HepG2 (cell line): ENCODE measurements around the gene TSHZ1. TPM values are rescaled to one million over a fixed set of nuclear protein-coding genes. Genes with fewer than 3 reads are reported as not detected.

ENCODE experiments used
- DNMT1 ChIP-seq: sonication (generic); formaldehyde crosslinking; IDR thresholded peaks from 2 replicates; pipeline ENCODE4 v1.5.1; 2020; ENCODE audit warnings: mild to moderate bottlenecking, missing genetic modification reagents
- ELF3 ChIP-seq: IDR thresholded peaks from 2 replicates; pipeline ENCODE4 v1.6.1; 2016; ENCODE audit warnings: missing genetic modification reagents, missing compliant biosample characterization
- ETV5 ChIP-seq: IDR thresholded peaks from 2 replicates; pipeline ENCODE4 v1.6.1; 2018; ENCODE audit warnings: missing biosample characterization, missing genetic modification reagents, inconsistent platforms, borderline replicate concordance
- FOXK1 ChIP-seq: sonication (generic); formaldehyde crosslinking; IDR thresholded peaks from 2 replicates; pipeline ENCODE4 v1.4.0; 2020; ENCODE audit warnings: low read depth, missing genetic modification reagents, borderline replicate concordance
- HCFC1 ChIP-seq: fragments of 150-350 bp; IDR thresholded peaks from 2 replicates; pipeline ENCODE4 v1.6.1; 2014; ENCODE audit warnings: low read depth, low read length
- HOXA5 ChIP-seq: sonication (generic); formaldehyde crosslinking; IDR thresholded peaks from 2 replicates; pipeline ENCODE4 v1.4.0; 2020; ENCODE audit warnings: missing genetic modification reagents
- ISL2 ChIP-seq: sonication (generic); formaldehyde crosslinking; IDR thresholded peaks from 2 replicates; pipeline ENCODE4 v1.5.0; 2020; ENCODE audit warnings: missing genetic modification reagents
- MAFF ChIP-seq: IDR thresholded peaks from 2 replicates; pipeline ENCODE4 v1.6.1; 2011; ENCODE audit warnings: low read depth, low read length, improper control_type of control experiment
- MED13 ChIP-seq: sonication (generic); formaldehyde crosslinking; IDR thresholded peaks from 2 replicates; pipeline ENCODE4 v1.5.0; 2020; ENCODE audit warnings: missing genetic modification reagents
- PITX1 ChIP-seq: sonication (generic); formaldehyde crosslinking; IDR thresholded peaks from 2 replicates; pipeline ENCODE4 v1.5.1; 2020; ENCODE audit warnings: mild to moderate bottlenecking, missing genetic modification reagents
- POLR2AphosphoS5 ChIP-seq: IDR thresholded peaks from 2 replicates; pipeline ENCODE4 v1.6.1; 2012; ENCODE audit warnings: low read depth, low read length
- RAD21 ChIP-seq: fragments of 450-650 bp; formaldehyde crosslinking; IDR thresholded peaks from 2 replicates; pipeline ENCODE4 v1.5.0; 2020; ENCODE audit warnings: mild to moderate bottlenecking
- SALL2 ChIP-seq: sonication (generic); formaldehyde crosslinking; IDR thresholded peaks from 2 replicates; pipeline ENCODE4 v1.8.1; 2023; ENCODE audit warnings: mild to moderate bottlenecking, missing genetic modification reagents, inconsistent platforms
- SPEN ChIP-seq: sonication (generic); formaldehyde crosslinking; IDR thresholded peaks from 2 replicates; pipeline ENCODE4 v1.5.1; 2020; ENCODE audit warnings: low read depth, mild to moderate bottlenecking, missing genetic modification reagents
- TBX3 ChIP-seq: fragments of 450-650 bp; IDR thresholded peaks from 2 replicates; pipeline ENCODE4 v1.6.1; 2017; ENCODE audit warnings: antibody characterized with exemption, mild to moderate bottlenecking, inconsistent platforms, borderline replicate concordance
- XRCC5 ChIP-seq: fragments of 200-400 bp; formaldehyde crosslinking; optimal IDR thresholded peaks from 2 replicates; pipeline ENCODE3; 2017; ENCODE audit warnings: mild to moderate bottlenecking, low read length
- YY1 ChIP-seq: IDR thresholded peaks from 2 replicates; pipeline ENCODE4 v1.6.1; 2011; ENCODE audit warnings: low read length, low read depth, moderate library complexity, mild to moderate bottlenecking; ENCODE audit not compliant: insufficient read depth, insufficient replicate concordance
- ZBTB20 ChIP-seq: sonication (generic); formaldehyde crosslinking; IDR thresholded peaks from 2 replicates; pipeline ENCODE4 v1.8.1; 2023; ENCODE audit warnings: missing genetic modification reagents, low read depth, mild to moderate bottlenecking, borderline replicate concordance
- ZBTB7B ChIP-seq: sonication (generic); formaldehyde crosslinking; IDR thresholded peaks from 2 replicates; pipeline ENCODE4 v1.4.0; 2020; ENCODE audit warnings: missing genetic modification reagents
- ZFP36 ChIP-seq: fragments of 150-350 bp; IDR thresholded peaks from 2 replicates; pipeline ENCODE4 v1.6.1; 2018; ENCODE audit warnings: borderline replicate concordance, low read length, low read depth; ENCODE audit not compliant: partially characterized antibody
- ZNF337 ChIP-seq: sonication (generic); formaldehyde crosslinking; IDR thresholded peaks from 2 replicates; pipeline ENCODE4 v1.5.1; 2020; ENCODE audit warnings: missing genetic modification reagents, low read depth, mild to moderate bottlenecking, borderline replicate concordance
- ZNF549 ChIP-seq: sonication (generic); formaldehyde crosslinking; IDR thresholded peaks from 2 replicates; pipeline ENCODE4 v1.5.0; 2020; ENCODE audit warnings: missing genetic modification reagents
- ZNF562 ChIP-seq: sonication (generic); formaldehyde crosslinking; IDR thresholded peaks from 2 replicates; pipeline ENCODE4 v1.8.0; 2022; ENCODE audit warnings: missing genetic modification reagents, borderline replicate concordance
- ZNF644 ChIP-seq: IDR thresholded peaks from 2 replicates; pipeline ENCODE4 v1.6.1; 2016; ENCODE audit warnings: low read depth
- ZSCAN20 ChIP-seq: sonication (generic); formaldehyde crosslinking; IDR thresholded peaks from 2 replicates; pipeline ENCODE4 v1.4.0; 2020; ENCODE audit warnings: missing genetic modification reagents, mild to moderate bottlenecking, borderline replicate concordance
- polyA plus RNA-seq, 8 experiments: library from polyadenylated mRNA; depleted of rRNA in 3 of 8; stranded (reverse) in 7 of 8; unstranded in 1 of 8; fragments of >200 nt; fragmentation: Illumina TruSeq in 4 of 8; extraction: Trizol in 4 of 8; gene quantifications; 2 replicates each; pipeline versions ENCODE4 v1.2.1 to v1.2.3, GENCODE V29; 2011 to 2016; ENCODE audit warnings: low read depth in 4 of 8, missing spikeins in 1 of 8, mixed read lengths in 1 of 8; ENCODE audit not compliant: insufficient read depth in 1 of 8
- total RNA-seq, 5 experiments: library from RNA; depleted of rRNA; stranded (reverse); fragments of >200 nt; fragmentation: Illumina TruSeq; extraction: Trizol; gene quantifications; 2 replicates each; pipeline ENCODE4 v1.2.3, GENCODE V29; 2016; ENCODE audit warnings: low read depth in 1 of 5
- TF ChIP-seq, protein P1 (sequence below): sonication (generic); formaldehyde crosslinking; IDR thresholded peaks from 2 replicates; pipeline ENCODE4 v1.5.0; 2020; ENCODE audit warnings: missing genetic modification reagents
- TF ChIP-seq, protein P2 (sequence below): sonication (generic); formaldehyde crosslinking; IDR thresholded peaks from 2 replicates; pipeline ENCODE4 v1.5.0; 2020; ENCODE audit warnings: mild to moderate bottlenecking, missing genetic modification reagents
- TF ChIP-seq, protein P3 (sequence below): sonication (generic); formaldehyde crosslinking; IDR thresholded peaks from 2 replicates; pipeline ENCODE4 v1.4.0; 2020; ENCODE audit warnings: missing genetic modification reagents
- TF ChIP-seq, protein P4 (sequence below): sonication (generic); formaldehyde crosslinking; IDR thresholded peaks from 2 replicates; pipeline ENCODE4 v1.5.0; 2020; ENCODE audit warnings: missing genetic modification reagents
- TF ChIP-seq, protein P5 (sequence below): sonication (generic); formaldehyde crosslinking; IDR thresholded peaks from 2 replicates; pipeline ENCODE4 v1.4.0; 2020; ENCODE audit warnings: mild to moderate bottlenecking, missing genetic modification reagents

The TSHZ1 gene
- total and polyA plus RNA-seq, 2 of the 13 experiments (the other 11 are each of a cell fraction or from before 2014, with no cell fraction given): 2.5 to 2.7 TPM

DNA sequence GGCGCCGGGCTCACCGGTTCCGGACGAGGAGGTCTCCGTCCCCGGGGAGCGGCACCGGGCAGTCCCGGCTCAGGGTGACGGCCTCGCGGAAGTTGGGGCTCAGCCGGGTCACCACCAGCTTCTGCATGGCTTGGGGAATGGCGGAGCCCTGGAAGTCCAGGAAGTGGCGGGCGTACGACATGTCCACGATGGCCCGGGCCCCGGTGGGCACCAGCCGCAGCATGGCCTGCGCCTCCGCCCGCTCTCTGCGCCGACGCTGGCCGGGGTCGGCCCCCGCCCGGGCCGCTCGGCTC lies 1.8 kb upstream of the TSHZ1 start (continued):
- no peak for TF ChIP-seq ZNF549 (CRISPR knock-in tag)
- no peak for TF ChIP-seq XRCC5
- 0 out of 2 replicates have a peak, but pooled peaks have one; percentile 2 for TF ChIP-seq SALL2
- TF ChIP-seq DNMT1 (CRISPR knock-in tag): no peak
- TF ChIP-seq POLR2AphosphoS5: no peak
- TF ChIP-seq RAD21 (CRISPR knock-in tag): peak; percentile 26; the same call in 1 of the 2 replicates
- no peak for TF ChIP-seq HCFC1
- TF ChIP-seq MAFF: no peak
- TF ChIP-seq ISL2 (CRISPR knock-in tag): no peak
- TF ChIP-seq, protein P1, sequence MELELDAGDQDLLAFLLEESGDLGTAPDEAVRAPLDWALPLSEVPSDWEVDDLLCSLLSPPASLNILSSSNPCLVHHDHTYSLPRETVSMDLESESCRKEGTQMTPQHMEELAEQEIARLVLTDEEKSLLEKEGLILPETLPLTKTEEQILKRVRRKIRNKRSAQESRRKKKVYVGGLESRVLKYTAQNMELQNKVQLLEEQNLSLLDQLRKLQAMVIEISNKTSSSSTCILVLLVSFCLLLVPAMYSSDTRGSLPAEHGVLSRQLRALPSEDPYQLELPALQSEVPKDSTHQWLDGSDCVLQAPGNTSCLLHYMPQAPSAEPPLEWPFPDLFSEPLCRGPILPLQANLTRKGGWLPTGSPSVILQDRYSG: no peak
- TF ChIP-seq ELF3 (CRISPR knock-in tag): no peak
- no peak for TF ChIP-seq ZNF562 (CRISPR knock-in tag)
- TF ChIP-seq PITX1: no peak
- TF ChIP-seq YY1: peak; percentile 64
- TF ChIP-seq FOXK1 (CRISPR knock-in tag): no peak
- TF ChIP-seq, protein P2, sequence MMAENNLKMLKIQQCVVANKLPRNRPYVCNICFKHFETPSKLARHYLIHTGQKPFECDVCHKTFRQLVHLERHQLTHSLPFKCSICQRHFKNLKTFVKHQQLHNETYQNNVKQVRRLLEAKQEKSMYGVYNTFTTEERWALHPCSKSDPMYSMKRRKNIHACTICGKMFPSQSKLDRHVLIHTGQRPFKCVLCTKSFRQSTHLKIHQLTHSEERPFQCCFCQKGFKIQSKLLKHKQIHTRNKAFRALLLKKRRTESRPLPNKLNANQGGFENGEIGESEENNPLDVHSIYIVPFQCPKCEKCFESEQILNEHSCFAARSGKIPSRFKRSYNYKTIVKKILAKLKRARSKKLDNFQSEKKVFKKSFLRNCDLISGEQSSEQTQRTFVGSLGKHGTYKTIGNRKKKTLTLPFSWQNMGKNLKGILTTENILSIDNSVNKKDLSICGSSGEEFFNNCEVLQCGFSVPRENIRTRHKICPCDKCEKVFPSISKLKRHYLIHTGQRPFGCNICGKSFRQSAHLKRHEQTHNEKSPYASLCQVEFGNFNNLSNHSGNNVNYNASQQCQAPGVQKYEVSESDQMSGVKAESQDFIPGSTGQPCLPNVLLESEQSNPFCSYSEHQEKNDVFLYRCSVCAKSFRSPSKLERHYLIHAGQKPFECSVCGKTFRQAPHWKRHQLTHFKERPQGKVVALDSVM (CRISPR knock-in tag): no peak
- TF ChIP-seq, protein P3, sequence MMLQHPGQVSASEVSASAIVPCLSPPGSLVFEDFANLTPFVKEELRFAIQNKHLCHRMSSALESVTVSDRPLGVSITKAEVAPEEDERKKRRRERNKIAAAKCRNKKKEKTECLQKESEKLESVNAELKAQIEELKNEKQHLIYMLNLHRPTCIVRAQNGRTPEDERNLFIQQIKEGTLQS (CRISPR knock-in tag): no peak
- 0 out of 2 replicates have a peak, but pooled peaks have one; percentile 11 for TF ChIP-seq HOXA5 (CRISPR knock-in tag)
- no peak for TF ChIP-seq ZNF337
- TF ChIP-seq ETV5 (CRISPR knock-in tag): 0 out of 2 replicates have a peak, but pooled peaks have one; percentile 2
- TF ChIP-seq MED13: no peak
- TF ChIP-seq, protein P4, sequence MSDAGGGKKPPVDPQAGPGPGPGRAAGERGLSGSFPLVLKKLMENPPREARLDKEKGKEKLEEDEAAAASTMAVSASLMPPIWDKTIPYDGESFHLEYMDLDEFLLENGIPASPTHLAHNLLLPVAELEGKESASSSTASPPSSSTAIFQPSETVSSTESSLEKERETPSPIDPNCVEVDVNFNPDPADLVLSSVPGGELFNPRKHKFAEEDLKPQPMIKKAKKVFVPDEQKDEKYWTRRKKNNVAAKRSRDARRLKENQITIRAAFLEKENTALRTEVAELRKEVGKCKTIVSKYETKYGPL (CRISPR knock-in tag): no peak
- TF ChIP-seq, protein P5, sequence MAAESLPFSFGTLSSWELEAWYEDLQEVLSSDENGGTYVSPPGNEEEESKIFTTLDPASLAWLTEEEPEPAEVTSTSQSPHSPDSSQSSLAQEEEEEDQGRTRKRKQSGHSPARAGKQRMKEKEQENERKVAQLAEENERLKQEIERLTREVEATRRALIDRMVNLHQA (CRISPR knock-in tag): no peak
- 0 out of 2 replicates have a peak, but pooled peaks have one; percentile 46 for TF ChIP-seq ZSCAN20 (CRISPR knock-in tag)
- TF ChIP-seq ZFP36: no peak
- no peak for TF ChIP-seq ZNF644 (CRISPR knock-in tag)
- TF ChIP-seq ZBTB7B (CRISPR knock-in tag): no peak
- TF ChIP-seq TBX3: no peak
- no peak; the same call in 1 of the 2 replicates for TF ChIP-seq SPEN (CRISPR knock-in tag)
- TF ChIP-seq ZBTB20: no peak
